Measurements from ENCODE around the gene CENPP.

CENPP gene

DNA sequence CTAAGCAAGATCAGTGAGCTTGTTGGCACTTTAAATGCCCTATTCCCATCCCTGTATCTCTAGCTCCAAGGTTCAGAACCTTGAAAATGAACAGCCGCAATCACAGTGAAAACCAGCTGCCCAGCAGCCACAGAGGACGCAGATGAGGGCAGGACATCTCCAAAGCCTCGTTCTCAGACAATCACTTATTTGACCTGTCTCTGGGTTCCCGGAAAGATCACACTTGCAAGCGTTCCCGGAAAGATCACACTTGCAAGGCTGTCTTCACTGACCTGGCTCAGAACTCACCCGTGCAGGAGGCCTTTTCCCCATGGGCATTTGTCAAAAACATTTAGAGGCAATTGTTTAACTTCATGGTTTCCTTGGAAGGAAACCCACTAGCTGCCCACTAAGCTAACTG lies 318.5 kb downstream of the CENPP start:
- no peak for DNase-seq

DNA sequence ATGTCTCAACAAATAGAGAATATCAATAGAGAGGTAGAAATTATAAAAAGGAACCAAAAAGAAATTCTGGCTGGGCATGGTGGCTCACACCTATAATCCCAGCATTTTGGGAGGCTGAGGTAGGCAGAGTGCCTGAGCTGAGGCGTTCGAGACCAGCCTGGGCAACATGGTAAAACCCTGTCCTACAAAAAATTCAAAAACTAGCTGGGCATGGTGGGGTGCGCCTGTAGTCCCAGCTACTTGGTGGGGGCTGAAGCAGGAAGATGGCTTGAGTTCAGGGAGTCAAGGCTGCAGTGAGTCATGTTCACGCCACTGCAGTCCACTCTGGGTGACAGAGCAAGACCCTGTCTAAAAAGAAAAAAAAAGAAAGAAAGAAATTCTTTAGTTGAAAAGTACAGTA lies 319.3 kb downstream of the CENPP start:
- DNase-seq, result no peak

DNA sequence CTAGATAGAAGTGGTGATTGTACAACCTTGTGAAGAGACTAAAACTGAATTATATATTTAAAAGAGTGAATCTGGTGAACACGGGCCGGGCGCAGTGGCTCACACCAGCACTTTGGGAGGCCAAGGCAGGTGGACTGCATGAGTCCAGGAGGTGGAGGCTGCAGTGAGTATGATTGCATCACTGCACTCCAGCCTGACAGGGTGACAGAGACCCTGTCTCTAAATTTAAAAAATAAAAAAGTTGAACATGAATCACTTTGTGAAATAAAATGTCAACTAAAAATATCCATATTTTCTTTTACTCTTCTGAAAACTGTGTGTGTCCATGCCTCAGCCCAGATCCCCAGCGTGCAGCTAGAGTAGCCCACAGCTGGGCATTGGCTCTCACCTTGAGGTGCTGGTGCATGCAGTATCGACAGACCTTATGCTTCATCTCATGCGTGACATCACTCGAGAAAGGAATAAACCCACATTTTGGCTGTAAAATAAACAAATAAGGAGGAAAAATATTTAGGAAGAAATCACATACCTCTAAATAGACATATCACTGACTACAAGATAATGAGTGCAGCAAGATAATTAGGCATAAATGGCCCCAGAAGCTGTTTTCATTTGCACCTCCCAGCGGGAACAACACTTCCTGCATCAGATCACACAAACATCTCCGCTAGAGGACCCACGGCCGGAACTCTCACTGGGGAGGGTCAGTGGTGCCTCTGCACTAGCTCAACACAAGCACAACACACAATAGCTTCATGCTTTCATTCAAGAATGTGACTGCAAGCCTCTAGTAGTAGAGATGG lies 322.1 kb downstream of the CENPP start:
- no peak for DNase-seq

DNA sequence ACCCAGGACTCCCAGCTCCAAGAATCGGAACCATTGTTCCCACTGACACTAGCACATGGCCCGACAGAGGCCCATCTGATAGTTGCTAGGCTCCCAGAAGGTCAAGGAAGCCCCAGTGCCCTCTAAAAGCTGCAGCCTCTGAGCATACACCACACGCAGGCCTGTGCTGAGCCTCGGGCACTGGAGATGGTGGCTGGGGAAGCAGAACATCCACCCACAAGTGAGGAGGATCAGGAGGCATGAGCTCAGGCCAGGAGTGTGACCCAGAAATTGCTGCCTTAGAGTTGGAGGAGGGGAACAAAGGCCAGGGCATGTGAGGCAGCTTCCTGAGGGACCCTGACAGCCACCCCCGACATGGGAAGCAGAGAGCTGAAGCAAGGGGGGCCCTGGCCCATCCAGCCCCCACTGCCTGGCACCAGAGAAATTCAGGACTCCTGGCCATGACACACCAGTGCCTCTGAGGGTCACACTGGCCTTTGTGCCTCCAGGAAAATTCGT lies 322.8 kb downstream of the CENPP start:
- DNase-seq, result no peak

DNA sequence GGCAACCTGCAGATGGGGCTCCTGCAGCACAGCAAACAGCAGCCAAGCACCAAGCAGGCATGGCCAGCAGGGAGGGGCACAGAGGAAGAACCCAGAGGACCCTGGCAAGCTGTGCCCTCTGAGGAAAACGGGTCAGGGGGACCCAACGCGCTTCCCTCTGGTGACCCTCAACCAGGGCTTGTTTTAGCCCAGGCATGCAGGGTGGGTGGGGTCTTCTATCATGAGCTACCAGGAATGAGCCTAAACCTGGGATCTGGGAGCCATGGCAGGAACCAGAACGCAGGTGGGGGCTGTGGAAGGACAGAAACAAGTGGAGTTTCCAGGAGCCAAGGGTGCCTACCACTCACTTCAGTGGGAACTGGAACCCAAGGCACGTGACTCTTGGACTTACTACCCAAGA lies 323.3 kb downstream of the CENPP start:
- DNase-seq, result no peak

DNA sequence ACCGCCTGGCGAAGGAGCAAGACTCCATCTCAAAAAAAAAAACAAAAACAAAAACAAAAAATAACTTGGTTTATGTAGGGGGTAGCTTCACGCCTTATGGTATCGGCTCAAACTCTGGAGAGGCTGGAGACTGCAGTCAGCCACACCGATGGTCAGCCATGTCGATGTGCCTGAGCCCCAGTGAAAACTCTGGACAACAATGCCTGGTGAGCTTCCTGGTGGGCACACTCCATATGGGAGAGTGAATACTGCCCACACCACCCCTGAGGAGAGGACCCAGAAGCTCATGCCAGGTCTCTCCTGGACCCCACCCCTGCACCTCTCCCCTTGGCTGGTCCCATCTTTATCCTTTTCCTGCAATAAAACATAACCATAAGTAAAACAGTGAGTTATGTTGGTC lies 324.5 kb downstream of the CENPP start:
- DNase-seq, result no peak

DNA sequence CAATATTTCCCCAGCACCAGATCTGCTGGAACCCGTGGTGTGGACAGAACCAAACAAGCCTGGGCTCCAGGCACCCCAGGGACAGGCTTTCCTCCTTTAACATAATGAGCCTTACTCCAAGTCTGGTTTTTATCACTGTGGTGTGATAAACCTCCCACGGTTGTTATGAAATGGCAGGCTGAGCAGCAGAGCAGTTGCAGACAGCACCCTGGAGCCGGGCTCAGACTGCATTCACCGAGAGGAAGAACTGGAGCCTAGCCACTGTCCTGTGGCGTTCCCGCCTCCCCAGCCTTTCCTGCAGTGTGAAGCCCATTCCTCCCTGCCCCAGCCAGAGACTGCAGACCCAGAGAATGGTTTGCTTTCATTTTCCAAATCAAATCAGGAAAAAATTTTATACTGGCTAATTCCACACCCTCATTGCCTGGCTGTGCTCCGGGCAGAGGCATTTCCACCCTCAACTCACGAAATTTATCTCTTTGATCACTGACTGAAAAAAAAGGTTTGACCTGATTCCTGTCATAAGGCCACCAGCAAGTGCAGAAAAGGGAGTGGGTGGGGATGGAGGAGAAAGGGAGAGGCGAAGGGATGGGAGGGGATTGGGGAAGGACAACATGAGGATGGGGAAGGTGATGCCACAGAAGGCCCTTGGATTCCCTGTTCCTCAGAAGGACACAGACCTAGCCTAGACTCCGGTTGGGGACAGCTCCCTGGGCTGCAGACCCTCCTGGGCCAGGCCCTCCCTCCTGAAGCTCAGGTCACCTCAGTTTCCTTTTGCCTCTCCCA lies 325.3 kb downstream of the CENPP start:
- no peak for DNase-seq

DNA sequence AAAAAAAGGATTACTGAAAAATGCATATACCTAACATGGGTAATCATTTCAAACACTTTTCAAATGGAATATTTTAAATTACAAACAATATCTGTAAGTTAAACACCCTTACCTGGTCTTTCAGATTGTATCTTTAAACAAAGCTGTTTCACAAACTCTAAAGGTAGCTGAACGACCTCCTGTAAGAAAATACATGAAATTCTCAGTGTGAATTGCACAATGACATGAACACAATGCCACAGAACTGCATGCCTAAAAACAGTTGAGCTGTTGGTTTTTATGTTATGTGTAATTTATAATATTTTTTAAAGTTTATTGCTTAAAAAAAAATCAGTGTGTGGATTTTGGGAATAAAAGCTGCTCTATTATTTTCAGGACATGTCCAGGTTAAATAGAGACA lies 326.7 kb downstream of the CENPP start:
- no peak for DNase-seq

DNA sequence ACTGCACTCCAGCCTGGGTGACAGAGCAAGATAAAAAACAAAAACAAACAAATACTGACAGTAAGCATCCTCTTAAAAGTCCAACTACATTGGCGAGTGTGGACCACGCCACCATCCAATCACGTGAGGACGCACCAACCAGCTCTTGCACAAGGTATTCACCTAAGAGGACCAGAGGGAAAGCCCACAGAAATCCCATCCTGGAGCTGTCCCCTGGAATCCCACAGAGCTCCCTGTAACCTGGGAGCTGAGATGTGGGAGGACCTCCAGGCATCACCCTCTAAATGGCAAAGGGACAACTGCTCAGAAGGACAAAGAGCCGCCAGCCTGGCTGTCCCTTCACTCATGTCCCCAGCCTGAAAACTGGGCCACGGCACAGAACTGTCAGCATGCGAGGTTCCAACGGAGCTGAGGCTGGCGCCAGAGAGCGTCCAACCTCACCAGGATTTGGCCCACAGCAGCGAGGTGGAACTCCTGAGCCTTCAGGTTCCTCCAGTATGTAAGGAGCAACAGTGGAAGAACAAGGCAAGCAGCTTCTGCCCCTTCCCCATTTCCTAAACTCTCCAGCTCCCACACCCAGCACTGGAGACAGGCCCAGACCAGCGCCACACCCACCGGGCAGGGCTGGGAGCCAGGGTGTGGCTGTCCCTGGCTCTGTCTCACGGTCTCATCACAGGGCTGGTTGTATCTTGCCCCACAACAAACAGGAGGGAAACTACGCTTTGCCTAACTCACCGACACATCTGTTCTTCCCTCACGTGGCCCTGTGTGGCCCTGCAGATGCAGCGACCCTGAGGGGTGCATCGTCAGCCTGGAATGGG lies 328.9 kb downstream of the CENPP start:
- no peak for DNase-seq

DNA sequence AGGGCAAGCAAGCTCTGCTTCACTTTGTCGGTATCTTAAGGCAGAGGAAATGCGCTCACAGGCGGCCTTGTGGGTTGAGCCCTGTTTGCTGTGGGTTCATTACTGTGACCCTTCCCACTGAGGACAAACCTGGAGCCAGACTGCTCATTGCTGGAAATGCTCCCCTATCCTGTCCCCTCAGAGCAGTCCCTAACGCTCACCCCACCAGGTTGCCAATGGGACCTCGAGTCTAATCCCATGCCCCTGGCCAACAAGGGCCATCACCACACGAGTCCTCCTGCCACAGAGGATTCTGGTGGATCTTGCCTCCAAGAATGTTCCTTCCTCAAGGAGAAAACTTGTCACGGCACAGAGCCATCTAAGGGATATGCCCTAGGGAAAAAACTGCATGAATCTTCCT lies 329.6 kb downstream of the CENPP start:
- no peak for DNase-seq

DNA sequence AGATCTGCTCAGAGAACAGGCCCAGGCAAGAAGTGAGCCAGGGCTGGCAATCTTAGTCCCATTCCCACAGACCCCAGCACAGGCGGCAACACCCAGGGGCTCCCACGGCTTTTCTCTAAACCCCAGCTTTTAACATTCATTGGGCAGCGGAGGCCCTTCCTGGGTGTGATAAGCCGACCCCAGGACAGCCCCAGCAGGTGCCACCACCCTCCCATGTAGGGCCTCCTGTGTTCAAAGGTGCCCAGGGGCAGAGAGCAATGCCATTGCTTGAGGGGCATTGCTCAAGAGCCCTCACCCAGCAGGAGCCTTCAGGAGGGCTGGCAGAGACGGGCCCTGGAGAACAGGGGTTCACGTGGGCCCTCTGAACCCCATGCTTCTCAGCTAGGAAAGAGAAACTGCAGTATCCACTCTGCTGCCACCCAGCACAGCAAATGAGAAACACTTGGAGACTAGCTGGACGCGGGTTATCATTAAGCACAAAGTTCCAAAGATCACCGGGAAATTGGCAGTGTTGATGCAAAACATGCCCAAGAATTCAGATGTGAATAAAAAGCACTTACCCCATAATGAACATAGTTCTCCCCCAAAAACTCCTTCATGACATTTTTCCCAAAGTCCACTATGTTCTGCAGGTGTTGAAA lies 330.3 kb downstream of the CENPP start:
- no peak for DNase-seq

DNA sequence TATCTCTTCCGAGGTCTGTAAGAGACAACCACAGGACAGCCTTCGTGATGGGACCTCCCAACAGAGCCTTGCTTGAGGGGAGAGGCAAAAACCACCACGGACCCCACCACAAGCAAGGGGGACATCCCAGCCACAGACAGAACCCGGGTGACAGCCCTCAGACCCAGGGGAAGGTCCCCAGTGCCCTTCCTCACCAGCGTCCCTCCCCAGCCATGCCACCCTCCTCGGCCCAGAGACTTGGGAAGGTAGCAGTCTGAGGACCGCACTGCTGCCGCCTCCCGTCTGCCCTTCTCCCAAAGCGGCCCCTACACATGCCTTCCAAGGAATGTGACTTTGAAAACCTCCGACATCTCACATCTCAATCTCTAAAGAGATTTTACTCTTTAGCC lies 330.8 kb downstream of the CENPP start:
- no peak for DNase-seq

DNA sequence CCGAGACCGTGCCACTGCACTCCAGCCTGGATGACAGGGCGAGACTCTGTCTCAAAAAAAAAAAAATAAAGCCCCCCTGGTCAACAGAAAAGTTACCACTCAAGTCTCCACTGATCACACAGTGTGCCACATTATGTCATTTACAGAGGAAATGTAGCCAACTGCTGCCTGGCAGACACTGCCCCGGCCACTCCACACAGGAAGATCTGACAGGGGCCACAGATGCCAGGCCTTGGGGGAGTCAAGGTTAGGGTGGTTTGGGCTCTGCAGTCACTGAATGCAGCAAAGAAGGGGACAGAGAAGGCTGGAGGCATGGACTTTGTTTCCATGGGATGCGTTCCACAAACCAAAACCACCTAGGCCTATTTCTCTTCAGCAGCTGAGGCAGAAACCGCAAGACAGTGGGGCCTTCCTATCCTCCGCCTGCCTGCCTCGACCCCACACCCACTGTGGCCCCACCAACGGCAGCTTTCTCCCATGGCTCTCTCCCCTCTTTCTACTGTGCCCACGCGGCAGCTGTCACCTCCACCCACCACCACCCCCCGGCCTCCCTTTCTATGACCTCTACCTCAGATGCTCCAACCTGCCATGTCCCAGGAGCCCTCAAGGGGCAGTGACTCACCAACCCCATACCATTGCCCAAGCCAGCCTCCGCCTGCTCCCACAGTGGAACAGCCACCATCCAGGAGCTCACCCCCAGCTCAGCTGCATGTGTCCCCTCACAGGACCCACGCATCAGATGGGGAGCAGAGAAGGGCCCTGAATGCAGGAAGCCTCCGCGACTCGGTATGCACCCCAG lies 331.7 kb downstream of the CENPP start:
- DNase-seq, result no peak

DNA sequence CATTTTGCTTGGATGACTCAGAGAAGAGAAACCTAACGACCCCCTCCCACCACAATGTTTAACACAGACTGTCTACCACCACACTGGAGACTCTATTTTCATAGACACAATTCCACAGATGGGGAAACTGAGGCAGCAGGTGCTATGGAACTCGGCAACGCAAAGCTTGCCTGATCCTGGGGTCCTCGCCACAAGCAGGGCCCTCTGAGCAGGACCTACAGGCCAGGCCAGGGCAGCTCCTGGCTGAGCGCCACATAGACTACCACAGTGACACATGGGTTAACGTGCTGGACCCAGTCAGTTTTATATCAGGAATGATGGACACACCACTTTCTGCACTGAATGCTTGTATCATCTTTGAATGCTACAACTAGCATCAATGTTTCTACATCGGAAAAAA lies 332.4 kb downstream of the CENPP start:
- DNase-seq, result no peak

DNA sequence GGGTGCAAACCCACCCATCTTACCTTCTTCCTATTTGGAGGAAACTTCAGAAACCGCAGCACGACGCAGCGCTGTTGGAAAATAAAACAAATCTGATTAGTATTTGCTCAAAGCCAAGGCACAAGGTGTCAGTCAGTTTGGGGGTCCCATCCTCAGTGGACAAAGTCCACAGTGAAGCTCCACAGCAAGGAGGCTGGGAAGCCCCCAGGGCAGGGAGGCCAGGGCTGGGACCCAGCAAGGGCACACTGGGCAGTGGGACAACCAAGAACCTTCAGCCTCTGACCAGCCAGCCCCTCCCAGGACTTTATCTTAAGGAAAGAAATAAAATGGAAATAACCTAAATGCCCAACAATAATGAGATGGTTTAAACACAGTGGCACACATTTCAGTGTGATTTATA lies 332.9 kb downstream of the CENPP start:
- DNase-seq, result no peak

DNA sequence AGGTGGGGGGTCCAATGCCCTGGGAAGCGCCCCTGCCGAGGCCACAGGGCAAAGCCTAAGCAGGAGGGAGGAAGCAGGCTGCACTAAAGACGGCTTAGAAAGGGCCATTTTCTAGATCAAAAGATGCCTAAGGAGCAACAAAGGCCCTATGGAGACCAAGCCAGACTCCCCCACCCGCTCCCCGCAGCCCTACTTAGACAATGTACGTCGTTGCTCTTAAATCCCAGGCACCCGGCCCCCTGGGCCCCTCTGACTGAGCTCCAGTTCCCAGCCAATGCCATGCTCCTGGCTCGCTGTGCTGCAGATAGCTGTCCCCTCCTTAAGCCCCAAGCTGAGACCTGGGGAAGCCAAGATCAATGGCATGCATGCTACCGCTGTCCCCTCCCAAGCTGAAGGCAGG lies 333.8 kb downstream of the CENPP start:
- no peak for DNase-seq

DNA sequence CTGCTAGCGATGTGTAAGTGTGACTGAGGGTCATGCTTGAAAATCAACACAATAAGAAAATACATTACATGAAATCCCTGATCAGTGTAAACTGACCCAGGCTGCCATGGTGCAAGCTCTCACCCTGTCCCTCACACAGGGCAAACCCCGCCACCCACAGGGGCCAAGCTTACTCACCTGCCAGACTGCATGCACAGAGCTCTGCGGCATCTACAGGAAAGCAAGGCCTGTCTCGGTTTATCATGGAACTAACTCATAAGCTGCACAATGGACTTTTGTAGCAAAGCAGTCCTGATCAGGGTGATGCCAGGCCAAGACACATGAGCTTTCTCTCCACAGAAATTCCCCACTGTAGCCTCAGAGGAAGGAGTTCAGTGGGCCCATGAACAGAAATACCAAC lies 334.5 kb downstream of the CENPP start:
- no peak for DNase-seq

DNA sequence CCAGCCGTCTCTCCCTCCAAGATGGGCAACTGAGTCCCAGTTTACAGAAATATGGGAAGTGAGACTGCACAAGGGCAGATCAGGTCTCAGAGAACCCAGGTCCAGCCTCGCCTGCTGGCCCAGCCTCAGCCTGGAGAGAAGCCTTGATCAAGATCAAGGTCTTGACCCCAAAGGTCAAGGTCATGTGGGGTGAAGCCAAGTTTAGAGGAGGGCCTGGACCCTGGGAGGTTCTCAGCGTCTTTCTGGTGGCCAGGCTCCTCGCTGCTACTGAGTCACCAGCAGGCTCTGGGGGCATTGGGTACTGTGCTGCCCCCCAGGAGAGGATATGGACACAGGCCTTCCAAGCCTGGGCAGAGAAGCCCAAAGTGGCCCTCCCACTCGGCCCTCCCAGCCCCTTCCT lies 335.4 kb downstream of the CENPP start:
- DNase-seq, result no peak

DNA sequence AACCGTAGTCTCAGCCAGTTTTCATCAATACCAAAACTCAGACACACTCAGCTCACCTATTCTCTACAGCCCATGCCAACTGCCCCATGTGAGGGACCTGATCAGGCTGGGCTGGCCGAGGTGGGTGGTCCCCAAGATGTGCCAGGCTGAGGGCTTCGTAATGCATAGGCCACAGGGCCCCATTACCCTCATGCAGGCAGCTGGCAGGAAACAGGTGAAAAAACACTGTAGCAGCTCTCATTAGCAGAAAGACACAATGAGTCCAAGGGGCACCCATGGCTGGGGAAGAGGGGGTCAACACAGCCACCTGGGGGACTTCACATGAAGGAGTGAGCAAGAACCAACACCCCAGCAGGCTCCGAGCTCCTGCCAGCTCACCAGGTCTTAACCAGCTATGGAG lies 336.0 kb downstream of the CENPP start:
- DNase-seq, result no peak

DNA sequence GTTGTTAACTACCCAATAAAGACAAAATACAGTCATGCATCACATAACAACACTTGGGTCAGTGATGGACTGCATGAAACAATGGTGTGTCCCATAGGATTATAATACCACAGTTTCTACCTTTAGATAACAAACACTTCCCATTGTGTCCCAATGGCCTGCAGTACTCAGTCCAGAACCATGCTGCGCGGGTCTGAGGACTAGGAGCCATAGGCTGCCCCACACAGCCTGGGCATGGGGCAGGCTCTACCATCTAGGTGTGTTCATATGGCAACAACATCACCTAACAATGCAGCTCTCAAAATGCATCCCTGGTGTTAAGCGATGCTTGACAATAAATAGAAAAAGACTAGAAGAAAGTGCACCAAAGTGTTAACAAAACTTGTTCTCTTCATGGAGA lies 337.4 kb downstream of the CENPP start:
- DNase-seq, result no peak

DNA sequence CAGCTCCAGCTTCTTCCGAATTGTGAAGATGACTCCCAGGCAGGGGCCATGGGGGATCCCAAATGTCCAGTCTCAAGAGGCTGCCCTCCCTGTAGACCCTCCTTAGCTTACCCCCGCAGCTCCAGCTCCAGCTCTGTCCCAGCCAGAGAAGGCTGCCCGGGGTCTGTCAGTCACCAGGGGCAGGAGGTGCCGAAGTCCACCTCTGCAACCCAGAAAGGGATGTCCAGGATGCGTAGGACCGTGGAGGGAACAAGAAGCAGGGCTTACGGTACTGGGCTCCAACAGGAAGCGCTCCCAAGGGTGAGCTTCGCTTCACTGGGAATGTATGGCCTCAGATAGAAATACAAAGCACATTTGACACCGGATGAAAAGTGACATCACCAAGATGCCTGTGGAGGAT lies 338.2 kb downstream of the CENPP start:
- no peak for DNase-seq

Measured in stimulated activated CD4-positive, alpha-beta T cell treated with anti-CD3 and anti-CD28 coated beads, Interleukin-2, amount 100 ng/mL, for 24 hours (primary cell).